A549 (cell line): ENCODE results near the gene TNKS2. TPM values are rescaled to one million over a fixed set of nuclear protein-coding genes. Genes with fewer than 3 reads are reported as not detected.
A peak's percentile ranks its signal among the peaks of the same experiment; 100 is the strongest.

Source experiments
- ATAC-seq, 2 experiments: fragments of 200-7000 bp in 1 of 2; fragments of >200 bp in 1 of 2; cut with Nextera tagmentation in 1 of 2; cut with Tn5 transposase in 1 of 2; 3 replicates each; pipeline versions ENCODE4 v1.8.0 to v1.9.1; 2018 to 2020; ENCODE audit warnings: mild to moderate bottlenecking in 1 of 2, moderate library complexity in 1 of 2
- CTCF ChIA-PET: fragments of 300-600 bp; sonication (Branson Sonifier 250); formaldehyde crosslinking; extraction: SDS; loops from one replicate; lab custom pipeline; 2021; ENCODE audit warnings: antibody characterized with exemption, inconsistent platforms; lab: Yijun Ruan, JAX
- POLR2A ChIA-PET: fragments of 350-600 bp; formaldehyde crosslinking; extraction: SDS; loops from one replicate; lab custom pipeline; 2021; ENCODE audit warnings: antibody characterized with exemption, inconsistent platforms; lab: Yijun Ruan, JAX
- DNase-seq, 2 experiments: peaks; one replicate each; pipeline versions ENCODE4 v3.0.0 to v3.0.0-alpha.2; 2011 to 2016; ENCODE audit warnings: low read depth in 1 of 2, low spot score in 1 of 2
- FAIRE-seq: peaks from 2 replicates; lab custom pipeline; 2011; peaks lifted over from hg19 to GRCh38; lab: Jason Lieb, UNC
- H3K27ac ChIP-seq, 2 experiments: fragments of >200 bp; sonication (Bioruptor Twin); formaldehyde crosslinking; 3 replicates each; pipeline ENCODE4 v1.5.1; 2016 to 2017
- H3K4me1 ChIP-seq: fragments of >200 bp; sonication (Bioruptor Twin); formaldehyde crosslinking; 3 replicates; pipeline ENCODE4 v1.6.1; 2016
- H3K4me2 ChIP-seq: fragments of >200 bp; sonication (Bioruptor Twin); formaldehyde crosslinking; 3 replicates; pipeline ENCODE4 v1.6.1; 2016
- H3K4me3 ChIP-seq: fragments of >200 bp; sonication (Bioruptor Twin); formaldehyde crosslinking; 3 replicates; pipeline ENCODE4 v1.5.1; 2016
- H3K9me3 ChIP-seq: fragments of >200 bp; sonication (Bioruptor Twin); formaldehyde crosslinking; 3 replicates; pipeline ENCODE4 v1.6.1; 2016
- CBX8 ChIP-seq: fragments of 200-600 bp; sonication (generic); IDR thresholded peaks from 2 replicates; pipeline ENCODE4 v1.6.1; 2016
- ELK1 ChIP-seq: fragments of 150-350 bp; IDR thresholded peaks from 2 replicates; pipeline ENCODE4 v1.6.1; 2014; ENCODE audit warnings: low read depth, mild to moderate bottlenecking, low read length
- FOSL2 ChIP-seq, 2 experiments: fragments of 450-650 bp in 1 of 2; fragments of >200 bp in 1 of 2; sonication (Bioruptor Twin) in 1 of 2; formaldehyde crosslinking; IDR thresholded peaks; 2 replicates each; pipeline versions ENCODE4 v1.5.0 to v1.6.1; 2016 to 2020; ENCODE audit warnings: mild to moderate bottlenecking in 1 of 2, moderate library complexity in 1 of 2
- FOXS1 ChIP-seq: fragments of 250-450 bp; sonication (Bioruptor Pico); IDR thresholded peaks from 2 replicates; pipeline ENCODE4 v1.5.0; 2020; ENCODE audit warnings: mild to moderate bottlenecking, moderate library complexity
- GATA3 ChIP-seq: IDR thresholded peaks from 2 replicates; pipeline ENCODE4 v1.6.1; 2012; ENCODE audit warnings: borderline replicate concordance
- HES2 ChIP-seq: fragments of >200 bp; sonication (Bioruptor Twin); formaldehyde crosslinking; IDR thresholded peaks from 2 replicates; pipeline ENCODE4 v1.6.1; 2016
- JUNB ChIP-seq: fragments of >200 bp; sonication (Bioruptor Twin); formaldehyde crosslinking; IDR thresholded peaks from 2 replicates; pipeline ENCODE4 v1.6.1; 2016
- MYC ChIP-seq: IDR thresholded peaks from 2 replicates; pipeline ENCODE4 v1.6.1; 2012; ENCODE audit warnings: mild to moderate bottlenecking, inconsistent platforms, low read length, improper control_type of control experiment, borderline replicate concordance
- NPAS2 ChIP-seq: fragments of 250-450 bp; sonication (Bioruptor Pico); IDR thresholded peaks from 2 replicates; pipeline ENCODE4 v1.8.0; 2022; ENCODE audit warnings: mild to moderate bottlenecking, moderate library complexity, borderline replicate concordance
- NR3C1 ChIP-seq: fragments of >200 bp; sonication (Bioruptor Twin); formaldehyde crosslinking; IDR thresholded peaks from 3 replicates; pipeline ENCODE4 v1.6.1; 2017
- PHF8 ChIP-seq: fragments of 200-600 bp; sonication (generic); IDR thresholded peaks from 2 replicates; pipeline ENCODE4 v1.6.1; 2016; ENCODE audit warnings: low read depth, mild to moderate bottlenecking, antibody characterized with exemption, moderate library complexity, borderline replicate concordance
- POLR2AphosphoS2 ChIP-seq: conservative IDR thresholded peaks from 2 replicates; pipeline ENCODE4 v1.6.1; 2012; ENCODE audit warnings: low read length, improper control_type of control experiment, inconsistent platforms
- RARB ChIP-seq: fragments of 250-450 bp; sonication (Bioruptor Pico); IDR thresholded peaks from 2 replicates; pipeline ENCODE4 v1.8.0; 2021; ENCODE audit warnings: mild to moderate bottlenecking, moderate library complexity
- RCOR1 ChIP-seq: fragments of 150-350 bp; IDR thresholded peaks from 2 replicates; pipeline ENCODE4 v1.6.1; 2014; ENCODE audit warnings: antibody characterized with exemption, low read length, low read depth
- SMC3 ChIP-seq: fragments of >200 bp; sonication (Bioruptor Twin); formaldehyde crosslinking; IDR thresholded peaks from 3 replicates; pipeline ENCODE4 v1.6.1; 2018; ENCODE audit warnings: inconsistent platforms
- TP53 ChIP-seq: fragments of 250-450 bp; sonication (Bioruptor Pico); IDR thresholded peaks from 2 replicates; pipeline ENCODE4 v1.5.0; 2021; ENCODE audit warnings: mild to moderate bottlenecking, moderate library complexity
- ZSCAN20 ChIP-seq: fragments of 250-450 bp; sonication (Bioruptor Pico); IDR thresholded peaks from 2 replicates; pipeline ENCODE4 v1.8.0; 2022; ENCODE audit warnings: mild to moderate bottlenecking, moderate library complexity
- WGBS: methylation state at CpG from one replicate; pipeline ENCODE4 v1.1.6; 2017; ENCODE audit errors: missing lambda C conversion rate; 5-methylcytosine and 5-hydroxymethylcytosine counted together
- polyA plus RNA-seq, 4 experiments: library from polyadenylated mRNA; depleted of rRNA in 3 of 4; stranded (reverse); fragments of >200 nt; fragmentation: RNase III in 1 of 4; extraction: RNeasy Plus Mini Kit Qiagen cat#74134 plus additional on column Dnase treatment in 1 of 4; gene quantifications; 2 replicates in 3 of 4; 3 replicates in 1 of 4; pipeline ENCODE4 v1.2.3, GENCODE V29; 2011 to 2017
- TF ChIP-seq, protein P1 (sequence below): IDR thresholded peaks from 2 replicates; pipeline ENCODE4 v1.6.1; 2012
- TF ChIP-seq, protein P2 (sequence below): fragments of >200 bp; sonication (Bioruptor Twin); formaldehyde crosslinking; IDR thresholded peaks from 3 replicates; pipeline ENCODE4 v1.6.1; 2016
- TF ChIP-seq, protein P3 (sequence below): IDR thresholded peaks from 2 replicates; pipeline ENCODE4 v1.6.1; 2012; ENCODE audit warnings: low read depth, borderline replicate concordance

The TNKS2 gene
- polyA plus RNA-seq, 2 of the 4 experiments (the other 2 are of a cell fraction) = 20.6 to 45.3 TPM

GRCh38 chr10:91799612-91799975, 1.4 kb downstream of the TNKS2 start:
- ChIA-PET CTCF (interaction anchor here (1.1 kb wide), 1 partner anchor 41 kb away, joined by 3 read pairs; no protein-coding TSS in a partner anchor), POLR2A (no interaction called here)
- Histone ChIP-seq H3K4me3 (peak overlapping the region; percentile 73), H3K9me3 (no peaks in the 10 kb centered on the region), H3K4me1 (peaks cover 33% of the 10 kb centered on the region), H3K4me2 (peak overlapping the region; percentile 93), H3K27ac (peak overlapping the region in 1 of 2 experiments; percentile 93; a peak in 1 of 6 replicates)
- WGBS = 22% methylated on average over 4 of the region's 4 CpGs
- TF ChIP-seq FOSL2 (IDR thresholded peaks at IDR 0.05) = no peak
- peak; percentile 76 for TF ChIP-seq FOSL2 (CRISPR knock-in tag; IDR thresholded peaks at IDR 0.05)
- TF ChIP-seq MYC = no peak
- no peak for TF ChIP-seq NPAS2 (CRISPR knock-in tag)
- peak in 1 of 2 experiments; percentile 21 for DNase-seq
- no peak for FAIRE-seq
- no peak for ATAC-seq

DNA sequence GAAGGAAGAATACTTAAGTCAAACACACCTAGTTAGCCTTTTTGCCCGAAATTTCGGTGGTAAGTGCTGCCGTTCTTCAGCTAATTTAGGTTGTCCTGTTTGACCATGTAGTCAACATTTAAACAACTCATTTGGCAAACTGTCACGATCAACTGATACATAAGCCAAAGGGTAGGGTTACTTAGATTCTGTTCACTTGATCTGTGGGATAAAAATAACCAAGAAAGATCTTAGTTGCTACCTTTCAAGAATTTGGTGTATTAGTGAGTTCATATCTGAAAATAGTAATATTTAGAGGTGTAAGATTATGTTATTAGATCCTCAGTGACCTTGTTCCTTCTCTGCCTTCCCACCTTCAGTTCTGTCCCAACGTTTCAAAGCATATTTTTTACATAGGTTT, 2.0 kb downstream of the TNKS2 start:
- ChIA-PET CTCF (interaction anchor here (0.8 to 1.1 kb wide), 2 partner anchors 14 to 41 kb away, joined by 3 read pairs; no protein-coding TSS in a partner anchor), POLR2A (no interaction called here)
- 59% methylated on average over 5 of the region's 5 CpGs for WGBS
- FAIRE-seq (no peak), DNase-seq (no peak), ATAC-seq (no peak)
- peak overlapping the region; percentile 73; the same call in 2 of the 3 replicates for H3K4me3 ChIP-seq
- TF ChIP-seq MYC (no peak), ELK1 (no peak), POLR2AphosphoS2 (no peak), CBX8 (no peak), RARB (CRISPR knock-in tag) (no peak), SMC3 (no peak), JUNB (no peak), NPAS2 (CRISPR knock-in tag) (no peak), NR3C1 (no peak), TP53 (CRISPR knock-in tag) (no peak), GATA3 (no peak), RCOR1 (no peak), HES2 (no peak), PHF8 (no peak), ZSCAN20 (CRISPR knock-in tag) (no peak), FOXS1 (no peak), FOSL2 (IDR thresholded peaks at IDR 0.05) (no peak), FOSL2 (CRISPR knock-in tag; IDR thresholded peaks at IDR 0.05) (no peak)
- TF ChIP-seq, protein P1, sequence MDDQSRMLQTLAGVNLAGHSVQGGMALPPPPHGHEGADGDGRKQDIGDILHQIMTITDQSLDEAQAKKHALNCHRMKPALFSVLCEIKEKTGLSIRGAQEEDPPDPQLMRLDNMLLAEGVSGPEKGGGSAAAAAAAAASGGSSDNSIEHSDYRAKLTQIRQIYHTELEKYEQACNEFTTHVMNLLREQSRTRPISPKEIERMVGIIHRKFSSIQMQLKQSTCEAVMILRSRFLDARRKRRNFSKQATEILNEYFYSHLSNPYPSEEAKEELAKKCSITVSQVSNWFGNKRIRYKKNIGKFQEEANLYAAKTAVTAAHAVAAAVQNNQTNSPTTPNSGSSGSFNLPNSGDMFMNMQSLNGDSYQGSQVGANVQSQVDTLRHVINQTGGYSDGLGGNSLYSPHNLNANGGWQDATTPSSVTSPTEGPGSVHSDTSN = no peak
- TF ChIP-seq, protein P2, sequence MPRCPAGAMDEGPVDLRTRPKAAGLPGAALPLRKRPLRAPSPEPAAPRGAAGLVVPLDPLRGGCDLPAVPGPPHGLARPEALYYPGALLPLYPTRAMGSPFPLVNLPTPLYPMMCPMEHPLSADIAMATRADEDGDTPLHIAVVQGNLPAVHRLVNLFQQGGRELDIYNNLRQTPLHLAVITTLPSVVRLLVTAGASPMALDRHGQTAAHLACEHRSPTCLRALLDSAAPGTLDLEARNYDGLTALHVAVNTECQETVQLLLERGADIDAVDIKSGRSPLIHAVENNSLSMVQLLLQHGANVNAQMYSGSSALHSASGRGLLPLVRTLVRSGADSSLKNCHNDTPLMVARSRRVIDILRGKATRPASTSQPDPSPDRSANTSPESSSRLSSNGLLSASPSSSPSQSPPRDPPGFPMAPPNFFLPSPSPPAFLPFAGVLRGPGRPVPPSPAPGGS = no peak
- TF ChIP-seq, protein P3, sequence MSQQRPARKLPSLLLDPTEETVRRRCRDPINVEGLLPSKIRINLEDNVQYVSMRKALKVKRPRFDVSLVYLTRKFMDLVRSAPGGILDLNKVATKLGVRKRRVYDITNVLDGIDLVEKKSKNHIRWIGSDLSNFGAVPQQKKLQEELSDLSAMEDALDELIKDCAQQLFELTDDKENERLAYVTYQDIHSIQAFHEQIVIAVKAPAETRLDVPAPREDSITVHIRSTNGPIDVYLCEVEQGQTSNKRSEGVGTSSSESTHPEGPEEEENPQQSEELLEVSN = no peak
- H3K4me1 ChIP-seq = peaks cover 33% of the 10 kb centered on the region
- no peak overlapping the region for H3K27ac ChIP-seq
- no peaks in the 10 kb centered on the region for H3K9me3 ChIP-seq
- H3K4me2 ChIP-seq = peak overlapping the region; percentile 93
